ENCODE results near the gene ADAM12. TPM values are rescaled to one million over a fixed set of nuclear protein-coding genes. Genes with fewer than 3 reads are reported as not detected.

The ADAM12 gene
- total and polyA plus RNA-seq, 10 donors, result 0.51 to 7.0 (median 1.0) TPM

GRCh38 chr10:126334272-126334671, 54.0 kb downstream of the ADAM12 start:
- 61 to 66% (median 65%) methylated on average over 2 of the region's 2 CpGs for WGBS, 5 donors
- no peaks in the 10 kb centered on the region for H3K36me3 ChIP-seq
- peaks cover 0 to 5% (median 0%) of the 10 kb centered on the region in 7 donors for H3K27me3 ChIP-seq (replicated peaks in 1 of 7)
- intact Hi-C loops (cut with DNase I; ENCODE audit: low total_unique reads), result no loop called here
- no peak overlapping the region for H3K4me3 ChIP-seq
- TF ChIP-seq POLR2A (IDR thresholded peaks at IDR 0.05) (no peak), CTCF (IDR thresholded peaks at IDR 0.05 in 8 of 11, conservative IDR thresholded peaks at IDR 0.05 in 3 of 11) (no peak), POLR2AphosphoS5 (IDR thresholded peaks at IDR 0.05) (no peak)
- H3K9me3 ChIP-seq, result no peaks in the 10 kb centered on the region
- no peak overlapping the region for H3K27ac ChIP-seq
- H3K4me1 ChIP-seq, result no peaks in the 10 kb centered on the region
- DNase-seq, result no peak

- Histone ChIP-seq H3K4me3 (no peak overlapping the region), H3K27me3 (replicated peaks in 1 of 7) (peaks cover 0 to 5% (median 0%) of the 10 kb centered on the region in 7 donors), H3K36me3 (no peaks in the 10 kb centered on the region), H3K27ac (no peak overlapping the region), H3K9me3 (no peaks in the 10 kb centered on the region), H3K4me1 (no peaks in the 10 kb centered on the region)
- TF ChIP-seq CTCF (IDR thresholded peaks at IDR 0.05 in 8 of 11, conservative IDR thresholded peaks at IDR 0.05 in 3 of 11), result no peak
- no peak for TF ChIP-seq POLR2AphosphoS5 (IDR thresholded peaks at IDR 0.05)
- no peak for TF ChIP-seq POLR2A (IDR thresholded peaks at IDR 0.05)
- intact Hi-C loops (cut with DNase I; ENCODE audit: low total_unique reads), result no loop called here
- DNase-seq, result no peak
- 89 to 94% (median 91%) methylated on average over 14 of the region's 14 CpGs for WGBS, 5 donors
These were observed 55.7 kb downstream of the ADAM12 start for GRCh38 chr10:126332576-126332975.

- 88 to 96% (median 89%) methylated on average over 3 of the region's 3 CpGs for WGBS, 5 donors
- Histone ChIP-seq H3K9me3 (no peaks in the 10 kb centered on the region), H3K4me1 (no peaks in the 10 kb centered on the region), H3K27ac (no peak overlapping the region), H3K36me3 (no peaks in the 10 kb centered on the region), H3K4me3 (no peak overlapping the region), H3K27me3 (replicated peaks in 1 of 7) (peaks cover 0 to 15% (median 0%) of the 10 kb centered on the region in 7 donors)
- TF ChIP-seq POLR2A (IDR thresholded peaks at IDR 0.05), result no peak
- TF ChIP-seq CTCF (IDR thresholded peaks at IDR 0.05 in 8 of 11, conservative IDR thresholded peaks at IDR 0.05 in 3 of 11), result no peak
- DNase-seq, result no peak
- intact Hi-C loops (cut with DNase I; ENCODE audit: low total_unique reads), result no loop called here
These were observed 57.2 kb downstream of the ADAM12 start for GRCh38 chr10:126331101-126331500.

GRCh38 chr10:126324826-126325225, 63.5 kb downstream of the ADAM12 start:
- H3K9me3 ChIP-seq, result no peaks in the 10 kb centered on the region
- DNase-seq, result no peak
- TF ChIP-seq POLR2A (IDR thresholded peaks at IDR 0.05) (no peak), CTCF (IDR thresholded peaks at IDR 0.05 in 8 of 11, conservative IDR thresholded peaks at IDR 0.05 in 3 of 11) (no peak), POLR2AphosphoS5 (IDR thresholded peaks at IDR 0.05) (no peak)
- no peak overlapping the region for H3K27ac ChIP-seq
- H3K4me3 ChIP-seq, result no peak overlapping the region
- no peaks in the 10 kb centered on the region for H3K4me1 ChIP-seq
- 83 to 95% (median 89%) methylated on average over 6 of the region's 6 CpGs for WGBS, 5 donors
- H3K27me3 ChIP-seq (replicated peaks in 1 of 7), result peaks cover 0 to 10% (median 0%) of the 10 kb centered on the region in 7 donors
- H3K36me3 ChIP-seq, result no peaks in the 10 kb centered on the region
- intact Hi-C loops (cut with DNase I; ENCODE audit: low total_unique reads), result no loop called here

Data from spleen (tissue), 11 donors.